CD4-positive, alpha-beta T cell (primary cell): ENCODE results near the gene NUP85. TPM values are rescaled to one million over a fixed set of nuclear protein-coding genes. Genes with fewer than 3 reads are reported as not detected.

Experiments used
- ATAC-seq: fragments of 200-7000 bp; cut with Tn5 transposase; one replicate; pipeline ENCODE4 v1.10.0; 2022; ENCODE audit warnings: mild to moderate bottlenecking; ENCODE audit not compliant: poor library complexity
- CTCF ChIA-PET: fragments of 350-600 bp; sonication (Branson Sonifier 250); formaldehyde crosslinking; loops from one replicate; lab custom pipeline; 2021; ENCODE audit warnings: antibody characterized with exemption, inconsistent platforms; lab: Charles Lee
- POLR2A ChIA-PET: fragments of 350-600 bp; sonication (Branson Sonifier 250); formaldehyde crosslinking; loops from one replicate; lab custom pipeline; 2021; ENCODE audit warnings: antibody characterized with exemption, inconsistent platforms; lab: Charles Lee
- DNase-seq, 14 experiments: peaks; one replicate each; pipeline ENCODE4 v3.0.0-alpha.2; 2013 to 2020; ENCODE audit warnings: mixed read lengths in 2 of 14
- H3K27ac ChIP-seq, 2 donors: one replicate each; pipeline versions ENCODE4 v1.5.1 to v1.7.0; 2013; ENCODE audit warnings: low read length in 2 of 2, low read depth in 1 of 2, mild to moderate bottlenecking in 1 of 2
- H3K27me3 ChIP-seq, 2 experiments: 1 replicate in 1 of 2; 2 replicates in 1 of 2; pipeline versions ENCODE4 v1.6.1 to v1.7.0; 2013; ENCODE audit warnings: low read length in 2 of 2, control low read depth in 1 of 2, mild to moderate bottlenecking in 1 of 2, moderate library complexity in 1 of 2; ENCODE audit not compliant: insufficient read depth in 2 of 2, control insufficient read depth in 1 of 2
- H3K36me3 ChIP-seq: one replicate; pipeline ENCODE4 v1.6.1; 2013; ENCODE audit warnings: low read length, control low read depth; ENCODE audit not compliant: insufficient read depth
- H3K4me1 ChIP-seq: one replicate; pipeline ENCODE4 v1.6.1; 2013; ENCODE audit warnings: low read length, control low read depth; ENCODE audit not compliant: insufficient read depth
- H3K4me3 ChIP-seq: one replicate; pipeline ENCODE4 v1.5.1; 2013; ENCODE audit warnings: mild to moderate bottlenecking, low read length, moderate library complexity
- H3K9me3 ChIP-seq, 2 experiments: 1 replicate in 1 of 2; 2 replicates in 1 of 2; pipeline versions ENCODE4 v1.6.1 to v1.7.0; 2013; ENCODE audit warnings: low read length in 2 of 2, mild to moderate bottlenecking in 2 of 2, control low read depth in 1 of 2, moderate library complexity in 1 of 2; ENCODE audit not compliant: control insufficient read depth in 1 of 2, insufficient read depth in 1 of 2
- H3K27ac Mint-ChIP-seq: one replicate; pipeline ENCODE4 v1.8.0; 2020; ENCODE audit warnings: mixed read lengths
- H3K27me3 Mint-ChIP-seq: one replicate; pipeline ENCODE4 v1.8.0; 2021; ENCODE audit warnings: mixed read lengths
- H3K36me3 Mint-ChIP-seq: one replicate; pipeline ENCODE4 v1.8.0; 2021; ENCODE audit warnings: low read depth, mixed read lengths
- H3K4me1 Mint-ChIP-seq: one replicate; pipeline ENCODE4 v1.8.0; 2021; ENCODE audit warnings: low read depth, mixed read lengths
- H3K4me3 Mint-ChIP-seq: one replicate; pipeline ENCODE4 v1.8.0; 2020; ENCODE audit warnings: mild to moderate bottlenecking, mixed read lengths
- H3K9me3 Mint-ChIP-seq: one replicate; pipeline ENCODE4 v1.8.0; 2020; ENCODE audit warnings: mixed read lengths
- CTCF ChIP-seq: fragments of 200-600 bp; IDR thresholded peaks from one replicate; pipeline ENCODE4 v1.8.0; 2022; ENCODE audit warnings: antibody characterized with exemption, mild to moderate bottlenecking
- intact Hi-C, 2 experiments: fragments of 100-400 bp; cut with DNase I in 1 of 2; cut with micrococcal nuclease in 1 of 2; formaldehyde crosslinking; loops; one replicate each; pipeline versions ENCODE4 v1.15.1 to v1.9.0; 2023 to 2025; cut with DNase I, micrococcal nuclease
- total RNA-seq, 174 experiments: library from RNA in 2 of 174; stranded (reverse) in 2 of 174; gene quantifications; one replicate each; pipeline ENCODE4 v1.2.3 and lab custom pipeline; 2021 to 2026

The NUP85 gene
- total RNA-seq, 2 experiments from 2014 or later, result 84.7 to 89.2 TPM

- DNase-seq (no peak), ATAC-seq (no peak)
- H3K4me1 ChIP-seq, result peaks cover 28% of the 10 kb centered on the region
- Mint-ChIP-seq H3K27ac (peak overlapping the region; percentile 20), H3K9me3 (no peaks in the 10 kb centered on the region), H3K36me3 (peaks cover 48% of the 10 kb centered on the region), H3K27me3 (no peaks in the 10 kb centered on the region), H3K4me1 (peaks cover 22% of the 10 kb centered on the region), H3K4me3 (peak overlapping the region; percentile 79)
- ChIA-PET CTCF (interaction anchor here (2.6 kb wide), 1 partner anchor 63 kb away, joined by 8 read pairs; the partner anchor contains the start of gene MIF4GD), POLR2A (interaction anchor here (0.5 kb wide), 1 partner anchor 13 kb away, joined by 3 read pairs; no protein-coding TSS in a partner anchor)
- peaks cover 36% of the 10 kb centered on the region for H3K36me3 ChIP-seq
- H3K27ac ChIP-seq, result no peak overlapping the region
- no peak overlapping the region for H3K4me3 ChIP-seq
- no peak for TF ChIP-seq CTCF
- intact Hi-C loops, result loop anchor here in 1 of 2 experiments (2.0 kb wide), 1 partner anchor 53 kb away; the partner anchor contains the start of genes GGA3 and MRPS7
- H3K27me3 ChIP-seq, result no peaks in the 10 kb centered on the region
- H3K9me3 ChIP-seq, result no peaks in the 10 kb centered on the region
Measured at GRCh38 chr17:75207760-75208159, 2.3 kb downstream of the NUP85 start.

DNA sequence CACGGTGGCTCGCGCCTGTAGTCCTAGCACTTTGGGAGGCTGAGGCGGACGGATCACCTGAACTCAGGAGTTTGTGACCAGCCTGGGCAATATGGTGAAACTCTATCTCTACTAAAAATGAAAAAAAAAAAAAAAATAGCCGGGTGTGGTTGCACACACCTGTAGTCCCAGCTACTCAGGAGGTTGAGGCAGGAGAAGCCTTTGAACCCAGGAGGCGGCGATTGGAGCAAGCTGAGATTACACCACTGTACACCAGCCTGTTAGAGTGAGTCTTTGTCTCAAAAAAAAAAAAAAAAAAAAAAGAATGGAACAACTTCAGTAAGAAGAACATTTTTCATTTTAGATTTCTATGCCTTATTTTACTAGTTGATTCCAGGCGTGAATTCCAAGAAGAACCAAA lies 2.7 kb downstream of the NUP85 start:
- Mint-ChIP-seq H3K9me3 (no peaks in the 10 kb centered on the region), H3K4me3 (peak overlapping the region; percentile 79), H3K27me3 (no peaks in the 10 kb centered on the region), H3K27ac (peak overlapping the region; percentile 20), H3K4me1 (peaks cover 22% of the 10 kb centered on the region), H3K36me3 (peaks cover 48% of the 10 kb centered on the region)
- H3K27me3 ChIP-seq, result no peaks in the 10 kb centered on the region
- ATAC-seq (no peak), DNase-seq (no peak)
- intact Hi-C loops, result no loop called here
- H3K4me1 ChIP-seq, result peaks cover 28% of the 10 kb centered on the region
- H3K4me3 ChIP-seq, result no peak overlapping the region
- CTCF ChIA-PET, result interaction anchor here (1.2 kb wide), 1 partner anchor 23 kb away, joined by 4 read pairs; no protein-coding TSS in a partner anchor
- H3K36me3 ChIP-seq, result peaks cover 40% of the 10 kb centered on the region
- no peak overlapping the region for H3K27ac ChIP-seq
- no peak for TF ChIP-seq CTCF
- H3K9me3 ChIP-seq, result no peaks in the 10 kb centered on the region
- POLR2A ChIA-PET, result interaction anchor here (0.5 to 1.2 kb wide), 2 partner anchors 12 to 63 kb away, joined by 3 read pairs; partner anchors contain the start of gene MIF4GD

DNA sequence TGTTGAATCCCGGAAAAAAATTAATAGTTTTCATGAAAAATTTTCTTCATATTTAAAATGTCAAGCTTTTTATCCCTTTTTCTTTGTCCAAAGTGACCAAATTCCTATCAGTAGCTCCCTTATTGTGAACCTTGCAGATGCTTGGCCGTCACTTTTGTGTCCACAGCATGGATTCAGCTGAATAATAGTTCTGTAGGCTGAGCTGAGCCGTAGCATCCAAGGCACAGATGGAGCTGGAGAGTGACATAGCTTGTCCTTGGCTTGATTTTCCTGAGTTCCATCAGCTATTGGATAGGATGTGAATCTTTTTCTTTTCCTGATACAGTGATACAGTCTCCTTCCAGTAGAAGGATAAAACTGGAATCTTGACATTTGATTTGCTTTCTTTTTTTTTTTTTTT lies 3.6 kb downstream of the NUP85 start:
- ChIA-PET CTCF (interaction anchor here (0.5 to 1.2 kb wide), 4 partner anchors 22 to 234 kb away, joined by 3 to 4 read pairs (median 4); no protein-coding TSS in a partner anchor), POLR2A (interaction anchor here (1.2 kb wide), 1 partner anchor 62 kb away, joined by 3 read pairs; the partner anchor contains the start of gene MIF4GD)
- peaks cover 28% of the 10 kb centered on the region for H3K4me1 ChIP-seq
- H3K36me3 ChIP-seq, result peaks cover 48% of the 10 kb centered on the region
- Mint-ChIP-seq H3K9me3 (no peaks in the 10 kb centered on the region), H3K4me3 (no peak overlapping the region), H3K4me1 (peaks cover 22% of the 10 kb centered on the region), H3K36me3 (peaks cover 50% of the 10 kb centered on the region), H3K27me3 (no peaks in the 10 kb centered on the region), H3K27ac (no peak overlapping the region)
- no peak for DNase-seq
- ATAC-seq, result no peak
- no peaks in the 10 kb centered on the region for H3K9me3 ChIP-seq
- no peaks in the 10 kb centered on the region for H3K27me3 ChIP-seq
- TF ChIP-seq CTCF, result no peak
- no peak overlapping the region for H3K27ac ChIP-seq
- intact Hi-C loops, result no loop called here
- no peak overlapping the region for H3K4me3 ChIP-seq
